HepG2 (cell line): ENCODE data around the gene MYO18A.

ENCODE experiments used
- CBX2 ChIP-seq, 2 experiments: fragments of 200-600 bp in 1 of 2; sonication (generic); formaldehyde crosslinking in 1 of 2; IDR thresholded peaks; 2 replicates each; pipeline versions ENCODE4 v1.7.0 to v1.8.1; 2018 to 2022; ENCODE audit warnings: low read depth in 2 of 2, low read length in 1 of 2, mild to moderate bottlenecking in 1 of 2, missing genetic modification reagents in 1 of 2
- EZH2 ChIP-seq: conservative IDR thresholded peaks from 2 replicates; pipeline ENCODE4 v1.6.1; 2012; ENCODE audit warnings: mild to moderate bottlenecking, low read depth, low read length, moderate library complexity
- PITX1 ChIP-seq: sonication (generic); formaldehyde crosslinking; IDR thresholded peaks from 2 replicates; pipeline ENCODE4 v1.5.1; 2020; ENCODE audit warnings: mild to moderate bottlenecking, missing genetic modification reagents
- ZNF784 ChIP-seq: sonication (generic); formaldehyde crosslinking; IDR thresholded peaks from 2 replicates; pipeline ENCODE4 v1.5.1; 2020; ENCODE audit warnings: missing genetic modification reagents, mild to moderate bottlenecking, borderline replicate concordance

- TF ChIP-seq CBX2 (IDR thresholded peaks at IDR 0.05; ENCODE audit: low read depth, low read length) (no peak), CBX2 (CRISPR knock-in tag; IDR thresholded peaks at IDR 0.05; ENCODE audit: low read depth) (no peak), EZH2 (no peak), PITX1 (CRISPR knock-in tag) (no peak), ZNF784 (no peak)
Measured at GRCh38 chr17:29051194-29051593, 129.0 kb downstream of the MYO18A start.
